ENCODE results near the gene MAP3K3. TPM values are rescaled to one million over a fixed set of nuclear protein-coding genes. Genes with fewer than 3 reads are reported as not detected.

Gene MAP3K3
- polyA plus RNA-seq, 2 of the 4 experiments (the other 2 are of a cell fraction) = 10.8 to 11.2 TPM

DNA sequence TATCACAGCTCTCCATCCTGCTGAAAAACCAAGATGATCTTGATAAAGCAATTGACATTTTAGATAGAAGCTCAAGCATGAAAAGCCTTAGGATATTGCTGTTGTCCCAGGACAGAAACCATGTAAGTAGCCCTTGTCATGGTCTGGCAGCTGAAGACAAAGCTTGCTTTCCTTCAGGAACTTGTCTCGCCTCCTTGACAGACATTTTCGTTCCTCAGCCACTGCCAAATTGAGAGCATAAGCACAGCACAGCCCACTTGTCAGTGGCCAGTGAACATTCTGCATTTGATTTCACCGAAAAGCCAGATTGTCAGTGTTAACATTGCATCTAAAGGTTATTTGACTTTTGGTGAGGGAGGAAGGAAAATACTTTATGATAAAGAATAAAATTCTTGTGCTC is 35.6 kb downstream of the MAP3K3 start (continued):
- TF ChIP-seq EP300 (IDR thresholded peaks at IDR 0.05) = no peak

DNA sequence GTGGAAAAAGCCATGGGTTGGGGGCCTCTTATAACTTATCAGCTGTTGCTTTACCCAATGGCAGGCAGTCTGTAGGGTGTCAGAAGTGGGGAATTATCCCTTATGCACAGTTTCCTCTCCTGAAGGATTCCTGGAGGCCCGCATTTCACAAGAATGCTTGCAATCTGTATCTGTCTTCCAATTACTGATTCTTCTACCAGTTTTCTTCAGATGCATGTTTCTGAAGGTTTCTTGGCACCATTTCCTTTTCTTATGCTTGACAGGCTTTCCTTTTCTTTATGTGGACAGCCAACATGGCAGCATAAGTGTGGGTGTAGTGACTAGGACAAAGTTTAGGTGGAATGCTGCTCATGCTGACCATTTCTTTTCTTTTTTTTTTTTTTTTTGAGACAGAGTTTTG is 36.1 kb downstream of the MAP3K3 start:
- no peaks in the 10 kb centered on the region for H3K4me1 ChIP-seq
- FAIRE-seq = no peak
- H3K9me3 ChIP-seq = no peaks in the 10 kb centered on the region
- WGBS (ENCODE audit: missing lambda C conversion rate) = 77% methylated on average over 1 of the region's 1 CpG
- ChIA-PET CTCF (interaction anchor here (0.7 to 2.4 kb wide), 2 partner anchors 27 to 233 kb away, joined by 4 to 5 read pairs; no protein-coding TSS in a partner anchor), POLR2A (no interaction called here)
- no peak for ATAC-seq
- no peak for DNase-seq (ENCODE audit: low read depth in 1 of 2, low spot score in 1 of 2)
- no peak overlapping the region for H3K4me3 ChIP-seq
- no peak overlapping the region for H3K27ac ChIP-seq
- TF ChIP-seq NR3C1 (IDR thresholded peaks at IDR 0.05) (no peak), JUNB (IDR thresholded peaks at IDR 0.05) (no peak), HOXB5 (CRISPR knock-in tag; IDR thresholded peaks at IDR 0.05) (no peak), CHD2 (IDR thresholded peaks at IDR 0.05; ENCODE audit: low read length, partially characterized antibody) (no peak), RAD21 (conservative IDR thresholded peaks at IDR 0.05 in 1 of 2, IDR thresholded peaks at IDR 0.05 in 1 of 2) (no peak), FOSB (CRISPR knock-in tag; IDR thresholded peaks at IDR 0.05) (no peak), HEYL (CRISPR knock-in tag; IDR thresholded peaks at IDR 0.05) (no peak), POLR2A (IDR thresholded peaks at IDR 0.05; ENCODE audit: low read length) (no peak), RARB (CRISPR knock-in tag; IDR thresholded peaks at IDR 0.05) (no peak), ZFP36 (IDR thresholded peaks at IDR 0.05; ENCODE audit: borderline replicate concordance, partially characterized antibody) (no peak), HDAC2 (IDR thresholded peaks at IDR 0.05) (no peak), MAFK (IDR thresholded peaks at IDR 0.05; ENCODE audit: partially characterized antibody) (no peak), CBX2 (IDR thresholded peaks at IDR 0.05; ENCODE audit: borderline replicate concordance, low read depth) (no peak), MYC (IDR thresholded peaks at IDR 0.05; ENCODE audit: borderline replicate concordance, low read length) (no peak), NFE2L2 (conservative IDR thresholded peaks at IDR 0.05; ENCODE audit: low read length) (no peak), FOSL2 (IDR thresholded peaks at IDR 0.05) (no peak), FOSL2 (CRISPR knock-in tag; IDR thresholded peaks at IDR 0.05) (no peak), ZC3H11A (IDR thresholded peaks at IDR 0.05) (no peak)
- TF ChIP-seq, protein P1, sequence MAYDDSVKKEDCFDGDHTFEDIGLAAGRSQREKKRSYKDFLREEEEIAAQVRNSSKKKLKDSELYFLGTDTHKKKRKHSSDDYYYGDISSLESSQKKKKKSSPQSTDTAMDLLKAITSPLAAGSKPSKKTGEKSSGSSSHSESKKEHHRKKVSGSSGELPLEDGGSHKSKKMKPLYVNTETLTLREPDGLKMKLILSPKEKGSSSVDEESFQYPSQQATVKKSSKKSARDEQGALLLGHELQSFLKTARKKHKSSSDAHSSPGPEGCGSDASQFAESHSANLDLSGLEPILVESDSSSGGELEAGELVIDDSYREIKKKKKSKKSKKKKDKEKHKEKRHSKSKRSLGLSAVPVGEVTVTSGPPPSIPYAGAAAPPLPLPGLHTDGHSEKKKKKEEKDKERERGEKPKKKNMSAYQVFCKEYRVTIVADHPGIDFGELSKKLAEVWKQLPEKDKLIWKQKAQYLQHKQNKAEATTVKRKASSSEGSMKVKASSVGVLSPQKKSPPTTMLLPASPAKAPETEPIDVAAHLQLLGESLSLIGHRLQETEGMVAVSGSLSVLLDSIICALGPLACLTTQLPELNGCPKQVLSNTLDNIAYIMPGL (CRISPR knock-in tag; IDR thresholded peaks at IDR 0.05; ENCODE audit: borderline replicate concordance) = no peak
- TF ChIP-seq, protein P2, sequence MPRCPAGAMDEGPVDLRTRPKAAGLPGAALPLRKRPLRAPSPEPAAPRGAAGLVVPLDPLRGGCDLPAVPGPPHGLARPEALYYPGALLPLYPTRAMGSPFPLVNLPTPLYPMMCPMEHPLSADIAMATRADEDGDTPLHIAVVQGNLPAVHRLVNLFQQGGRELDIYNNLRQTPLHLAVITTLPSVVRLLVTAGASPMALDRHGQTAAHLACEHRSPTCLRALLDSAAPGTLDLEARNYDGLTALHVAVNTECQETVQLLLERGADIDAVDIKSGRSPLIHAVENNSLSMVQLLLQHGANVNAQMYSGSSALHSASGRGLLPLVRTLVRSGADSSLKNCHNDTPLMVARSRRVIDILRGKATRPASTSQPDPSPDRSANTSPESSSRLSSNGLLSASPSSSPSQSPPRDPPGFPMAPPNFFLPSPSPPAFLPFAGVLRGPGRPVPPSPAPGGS (IDR thresholded peaks at IDR 0.05) = no peak
- H3K4me2 ChIP-seq = no peak overlapping the region

DNA sequence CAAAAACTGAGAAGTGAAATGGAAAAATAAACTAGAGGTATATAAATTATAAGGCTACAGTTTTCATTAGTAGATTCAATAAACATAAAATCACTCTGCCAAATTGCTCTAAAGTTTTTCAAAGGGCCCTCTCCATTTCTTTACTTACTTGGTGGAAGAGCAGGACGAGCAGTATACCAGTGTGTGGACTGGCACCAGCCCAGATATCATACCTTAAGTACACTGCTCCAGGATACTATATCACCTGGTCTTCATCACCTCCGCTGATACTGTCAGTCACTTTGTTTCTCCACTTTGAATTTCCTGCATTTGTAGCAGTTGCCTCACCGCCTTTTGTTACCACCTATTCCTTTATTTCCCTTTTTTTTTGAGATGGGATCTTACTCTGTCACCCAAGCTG is 37.6 kb downstream of the MAP3K3 start:
- WGBS (ENCODE audit: missing lambda C conversion rate) = 87% methylated on average over 3 of the region's 3 CpGs
- ATAC-seq (no peak), DNase-seq (ENCODE audit: low read depth in 1 of 2, low spot score in 1 of 2) (no peak), FAIRE-seq (no peak)
- Histone ChIP-seq H3K9me3 (no peaks in the 10 kb centered on the region), H3K4me1 (no peaks in the 10 kb centered on the region), H3K27ac (no peak overlapping the region), H3K4me2 (no peak overlapping the region), H3K4me3 (no peak overlapping the region)
- ChIA-PET POLR2A (no interaction called here), CTCF (interaction anchor here (0.6 kb wide), 2 partner anchors 8 to 268 kb away, joined by 3 read pairs; no protein-coding TSS in a partner anchor)
- TF ChIP-seq MYC (IDR thresholded peaks at IDR 0.05; ENCODE audit: borderline replicate concordance, low read length) = no peak

All from A549 (cell line).